ENCODE measurements around the gene ABHD1. TPM values are rescaled to one million over a fixed set of nuclear protein-coding genes. Genes with fewer than 3 reads are reported as not detected.
"Not testable (repeated sequence)": the region's sequence is repeated elsewhere in the genome, so short reads cannot be mapped to it uniquely, and the experiment has no call there.

Gene ABHD1
- total RNA-seq, 1 donor from 2014 or later, result 0.35 TPM

- H3K9me3 ChIP-seq, result no peaks in the 10 kb centered on the region
- peaks cover 7% of the 10 kb centered on the region for H3K4me1 ChIP-seq
- ATAC-seq (no peak), DNase-seq (no peak)
- no peak for TF ChIP-seq CTCF (IDR thresholded peaks at IDR 0.05)
- H3K27ac ChIP-seq, result no peak overlapping the region
- no peaks in the 10 kb centered on the region for H3K36me3 ChIP-seq
- H3K27me3 ChIP-seq, result peaks cover 26% of the 10 kb centered on the region
- intact Hi-C loops (cut with DNase I), result no loop called here
- H3K4me3 ChIP-seq, result no peak overlapping the region
Measured at GRCh38 chr2:27115519-27115918, 8.1 kb upstream of the ABHD1 start.

- peaks cover 26% of the 10 kb centered on the region for H3K27me3 ChIP-seq
- TF ChIP-seq CTCF (IDR thresholded peaks at IDR 0.05), result no peak
- intact Hi-C loops (cut with DNase I), result no loop called here
- no peak overlapping the region for H3K27ac ChIP-seq
- H3K4me3 ChIP-seq, result peak overlapping the region; percentile 30
- no peak for DNase-seq
- H3K4me1 ChIP-seq, result peaks cover 7% of the 10 kb centered on the region
- no peaks in the 10 kb centered on the region for H3K36me3 ChIP-seq
- no peak for ATAC-seq
- H3K9me3 ChIP-seq, result no peaks in the 10 kb centered on the region
Measured at GRCh38 chr2:27117995-27118524, 5.6 kb upstream of the ABHD1 start.

- no peak for DNase-seq
- no peak for TF ChIP-seq CTCF (IDR thresholded peaks at IDR 0.05)
- H3K36me3 ChIP-seq, result no peaks in the 10 kb centered on the region
- no peaks in the 10 kb centered on the region for H3K9me3 ChIP-seq
- intact Hi-C loops (cut with DNase I), result no loop called here
- ATAC-seq, result peak; percentile 25
- H3K4me1 ChIP-seq, result peaks cover 10% of the 10 kb centered on the region
- H3K27me3 ChIP-seq, result peaks cover 26% of the 10 kb centered on the region
- H3K27ac ChIP-seq, result no peak within 1 kb of the TSS
- H3K4me3 ChIP-seq, result peak within 1 kb of the TSS; percentile 30
Measured at GRCh38 chr2:27118525-27119329, 4.9 kb upstream of the ABHD1 start, which contains the start of gene CGREF1. Gene CGREF1, minus strand, starts transcription at chr2:27119128. Its CDS starts 14,762 bp downstream, at chr2:27104366.

- DNase-seq; H3K36me3 ChIP-seq; intact Hi-C loops (cut with DNase I); H3K9me3 ChIP-seq; H3K27ac ChIP-seq; ATAC-seq: not testable (repeated sequence)
- Histone ChIP-seq H3K4me1 (peaks cover 10% of the 10 kb centered on the region), H3K4me3 (peak overlapping the region; percentile 30), H3K27me3 (peaks cover 26% of the 10 kb centered on the region)
Measured at GRCh38 chr2:27119330-27119670, 4.3 kb upstream of the ABHD1 start.

- ATAC-seq, result no peak
- TF ChIP-seq CTCF (IDR thresholded peaks at IDR 0.05), result no peak
Measured at GRCh38 chr2:27121906-27122305, 1.7 kb upstream of the ABHD1 start.

GRCh38 chr2:27122791-27123190, 824 bp upstream of the ABHD1 start:
- ATAC-seq (no peak), DNase-seq (no peak)
- H3K27me3 ChIP-seq, result peaks cover 17% of the 10 kb centered on the region
- no peaks in the 10 kb centered on the region for H3K9me3 ChIP-seq
- peaks cover 10% of the 10 kb centered on the region for H3K4me1 ChIP-seq
- H3K27ac ChIP-seq, result peak overlapping the region; percentile 55
- intact Hi-C loops (cut with DNase I), result no loop called here
- peak overlapping the region; percentile 62 for H3K4me3 ChIP-seq
- H3K36me3 ChIP-seq, result no peaks in the 10 kb centered on the region
- TF ChIP-seq CTCF (IDR thresholded peaks at IDR 0.05), result no peak

More at GRCh38 chr2:27121906-27122305, 1.7 kb upstream of the ABHD1 start:
- Histone ChIP-seq H3K27me3 (peaks cover 25% of the 10 kb centered on the region), H3K9me3 (no peaks in the 10 kb centered on the region), H3K4me1 (peaks cover 10% of the 10 kb centered on the region), H3K27ac (no peak overlapping the region), H3K4me3 (no peak overlapping the region), H3K36me3 (no peaks in the 10 kb centered on the region)
- no peak for DNase-seq
- intact Hi-C loops (cut with DNase I), result no loop called here

All from upper lobe of right lung (tissue), 1 donor.